Measurements from ENCODE around the gene C18orf32.
A peak's percentile ranks its signal among the peaks of the same experiment; 100 is the strongest.
"Not testable (repeated sequence)": the region's sequence is repeated elsewhere in the genome, so short reads cannot be mapped to it uniquely, and the experiment has no call there.

Gene C18orf32

GRCh38 chr18:49467599-49467998 lies 19.4 kb downstream of the C18orf32 start:
- DNase-seq (ENCODE audit: low read depth in 3 of 3): no peak

- no peak for DNase-seq (ENCODE audit: low read depth in 3 of 3)
Measured at GRCh38 chr18:49467019-49467563, 19.9 kb downstream of the C18orf32 start.

- DNase-seq (ENCODE audit: low read depth in 3 of 3): no peak
Measured at GRCh38 chr18:49464718-49465598, 22.1 kb downstream of the C18orf32 start.

DNA sequence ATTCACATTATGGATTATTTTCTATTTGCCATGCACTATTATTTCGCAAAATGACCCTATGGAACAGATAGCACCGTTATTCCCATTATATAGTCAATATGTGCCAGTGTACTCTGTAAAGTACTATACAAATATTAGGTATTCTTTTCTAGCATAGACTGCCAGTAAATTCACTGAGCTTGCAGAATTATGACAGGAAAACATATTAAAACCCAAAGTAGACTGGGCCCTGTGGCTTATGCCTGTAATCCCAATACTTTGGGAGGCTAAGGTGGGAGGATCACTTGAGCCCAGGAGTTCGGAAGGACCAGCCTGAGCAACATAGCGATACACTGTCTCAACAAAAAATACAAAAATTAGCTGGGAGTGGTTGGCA lies 25.4 kb downstream of the C18orf32 start:
- no peak for DNase-seq (ENCODE audit: low read depth in 3 of 3)

DNA sequence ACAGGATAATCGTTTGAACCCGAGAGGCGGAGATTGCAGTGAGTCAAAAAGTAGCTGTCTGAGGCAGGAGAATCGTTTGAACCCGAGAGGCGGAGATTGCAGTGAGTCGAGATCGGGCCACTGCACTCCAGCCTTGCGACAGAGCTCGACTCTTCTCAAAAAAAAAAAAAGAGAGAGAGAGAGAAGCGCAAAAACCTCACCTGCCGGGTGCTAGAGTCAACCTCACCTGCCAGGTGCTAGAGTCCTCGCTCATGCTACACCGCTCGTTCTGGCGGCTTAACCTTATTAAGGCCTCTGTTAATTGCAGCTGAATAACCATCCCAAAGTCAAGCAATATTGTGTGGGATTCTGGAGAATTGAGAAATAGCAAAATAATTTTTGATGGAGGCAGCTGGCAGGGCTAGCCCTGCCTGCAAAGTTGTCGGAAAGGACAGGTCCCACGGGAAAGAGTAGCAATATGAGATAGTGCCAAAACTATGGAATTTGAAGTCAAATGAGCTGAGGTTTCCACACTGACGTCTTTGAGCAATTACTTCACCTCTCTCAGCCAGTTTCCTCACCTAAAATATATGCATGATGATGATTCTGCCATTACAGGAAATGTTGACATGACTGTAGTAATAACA lies 25.9 kb downstream of the C18orf32 start:
- no peak for DNase-seq (ENCODE audit: low read depth in 3 of 3)

GRCh38 chr18:49459404-49460171 lies 27.4 kb downstream of the C18orf32 start:
- peak; percentile 1 to 25 (median 9) for DNase-seq (ENCODE audit: low read depth in 3 of 3)

- no peak for DNase-seq (ENCODE audit: low read depth in 3 of 3)
Measured at GRCh38 chr18:49457616-49458015, 29.4 kb downstream of the C18orf32 start.

DNA sequence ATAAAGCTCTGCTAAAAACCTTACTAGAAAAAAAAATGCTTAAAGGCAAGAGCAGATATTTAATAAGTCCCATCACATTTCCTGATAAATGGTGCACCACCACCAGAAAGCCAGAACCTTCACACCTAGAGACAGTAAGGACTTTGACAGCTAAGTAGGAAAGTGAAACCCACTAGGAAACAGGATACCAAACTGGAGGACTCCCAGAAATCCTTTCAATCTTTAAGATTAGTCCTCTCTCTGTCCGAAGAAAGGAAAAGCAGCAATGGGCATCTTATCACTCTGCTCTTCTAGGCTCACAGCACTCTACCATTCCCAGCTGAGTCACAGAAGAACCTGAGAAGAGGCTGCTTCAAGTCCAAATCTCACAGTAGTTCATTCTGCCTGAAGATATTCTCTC lies 30.2 kb downstream of the C18orf32 start:
- DNase-seq (ENCODE audit: low read depth in 3 of 3): no peak

DNA sequence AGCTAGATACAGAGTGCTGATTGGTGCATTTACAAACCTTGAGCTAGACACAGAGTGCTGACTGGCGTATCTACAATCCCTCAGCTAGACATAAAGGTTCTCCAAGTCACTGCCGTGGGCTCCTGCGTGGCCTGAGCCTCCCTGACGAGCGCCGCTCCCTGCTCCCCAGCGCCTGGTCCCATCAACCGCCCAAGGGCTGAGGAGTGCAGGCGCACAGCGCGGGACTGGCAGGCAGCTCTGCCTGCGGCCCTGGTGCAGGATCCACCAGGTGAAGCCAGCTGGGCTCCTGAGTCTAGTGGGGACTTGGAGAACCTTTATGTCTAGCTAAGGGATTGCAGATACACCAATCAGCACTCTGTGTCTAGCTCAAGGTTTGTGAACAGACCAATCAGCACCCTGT lies 34.5 kb downstream of the C18orf32 start:
- not testable (repeated sequence) for DNase-seq (ENCODE audit: low read depth in 3 of 3)

DNA sequence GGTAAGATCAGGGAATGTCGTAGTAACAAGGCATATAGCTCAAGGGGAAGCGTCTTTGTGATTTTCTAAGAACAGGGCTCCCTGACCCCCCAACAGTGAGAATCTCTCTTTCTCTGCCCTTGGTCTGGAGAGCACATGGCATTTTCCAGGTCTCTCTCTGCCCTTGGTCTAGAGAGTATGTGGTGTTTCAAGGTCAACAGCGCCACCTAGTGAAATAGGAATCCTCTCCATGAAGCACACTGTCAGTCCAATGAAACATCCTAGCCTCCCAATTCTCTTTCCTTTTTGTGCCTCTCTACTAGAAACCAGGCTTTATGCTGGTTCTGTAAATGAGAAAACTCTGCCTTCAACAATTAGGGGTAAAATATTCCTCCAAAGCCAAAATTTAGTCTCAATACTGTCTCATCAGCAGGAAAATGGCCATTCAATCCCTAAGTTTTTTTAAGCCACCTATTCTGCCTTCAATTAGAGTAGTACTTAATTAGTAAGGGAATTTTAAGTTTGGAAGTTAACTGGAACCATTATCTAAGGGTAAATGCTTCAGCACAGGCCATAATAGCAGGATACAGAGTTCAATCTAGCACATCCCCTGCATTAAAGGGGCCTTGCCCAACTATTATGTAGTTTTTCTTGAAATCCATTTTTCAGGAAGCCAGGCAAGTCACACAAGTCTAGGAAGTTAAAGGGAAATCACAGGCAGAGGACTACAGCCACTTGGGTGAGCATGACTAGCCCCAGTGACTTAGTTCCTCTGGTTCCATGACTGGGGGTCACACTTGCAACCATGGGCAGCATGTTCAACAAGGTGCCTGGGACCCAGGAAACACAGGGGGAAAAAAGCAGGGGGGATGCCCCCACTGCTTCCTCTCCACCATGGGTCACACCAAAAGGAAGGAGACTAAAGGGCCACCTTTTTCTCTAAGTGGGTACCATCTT lies 39.0 kb downstream of the C18orf32 start:
- peak in 2 of 3 donors; percentile 31 to 46 for DNase-seq (ENCODE audit: low read depth in 3 of 3)

DNA sequence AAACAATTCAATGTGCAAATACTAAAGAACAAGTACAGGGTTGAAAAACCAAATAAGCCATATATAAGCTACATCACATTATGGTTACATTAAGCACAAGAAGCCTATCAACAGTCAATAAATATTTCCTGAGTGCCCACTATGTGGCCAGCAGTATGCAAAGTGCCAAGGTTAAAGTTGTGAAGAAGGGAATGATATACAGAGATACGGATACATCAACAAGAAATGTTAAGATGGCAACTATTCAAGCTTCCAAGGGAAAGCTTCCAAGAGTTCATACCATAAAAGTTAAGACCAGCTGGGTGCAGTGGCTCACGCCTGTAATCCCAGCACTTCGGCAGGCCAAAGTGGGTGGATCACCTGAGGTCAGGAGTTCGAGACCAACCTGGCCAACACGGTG lies 40.6 kb downstream of the C18orf32 start:
- DNase-seq (ENCODE audit: low read depth in 3 of 3): no peak

DNA sequence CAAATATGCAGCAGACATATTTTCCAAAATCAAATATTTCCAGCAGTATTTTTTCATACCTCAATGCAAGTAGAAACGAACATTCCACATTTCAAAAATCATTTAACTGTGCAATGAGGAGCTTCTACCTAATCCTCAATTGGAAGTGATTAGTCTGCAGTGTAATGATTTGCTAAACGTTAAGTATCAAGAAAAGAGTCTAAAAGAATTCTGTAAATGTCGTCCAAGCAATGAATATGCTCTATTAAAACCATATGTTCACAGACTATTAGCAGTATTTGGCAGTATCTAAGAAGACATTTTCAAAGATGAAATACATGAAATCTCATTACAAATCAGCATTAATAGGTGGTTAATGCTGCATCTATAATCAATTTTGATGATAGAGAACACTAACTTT lies 42.5 kb downstream of the C18orf32 start:
- DNase-seq (ENCODE audit: low read depth in 3 of 3): no peak

DNA sequence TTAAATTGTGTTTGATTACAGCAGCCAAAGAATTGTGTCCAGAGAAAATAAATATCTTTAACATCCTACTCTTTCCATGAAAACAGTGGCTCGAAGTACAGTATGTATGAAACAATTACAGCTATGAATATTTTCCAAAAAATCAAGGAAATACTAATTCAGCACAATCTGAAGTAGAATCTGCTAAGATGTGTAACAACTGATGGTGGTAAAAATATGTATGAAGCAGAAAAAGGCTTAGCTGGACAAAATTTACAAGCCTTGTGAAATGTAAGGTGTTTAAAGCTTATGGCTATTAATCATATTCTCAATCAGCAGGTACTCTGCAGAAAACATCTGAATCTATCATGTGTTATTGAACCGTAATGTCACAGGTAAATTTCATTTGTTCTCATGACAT lies 43.2 kb downstream of the C18orf32 start:
- DNase-seq (ENCODE audit: low read depth in 3 of 3): no peak

- DNase-seq (ENCODE audit: low read depth in 3 of 3): no peak
Measured at GRCh38 chr18:49441338-49441938, 45.6 kb downstream of the C18orf32 start.

- DNase-seq (ENCODE audit: low read depth in 3 of 3): no peak
Measured at GRCh38 chr18:49435170-49435569, 51.9 kb downstream of the C18orf32 start.

DNA sequence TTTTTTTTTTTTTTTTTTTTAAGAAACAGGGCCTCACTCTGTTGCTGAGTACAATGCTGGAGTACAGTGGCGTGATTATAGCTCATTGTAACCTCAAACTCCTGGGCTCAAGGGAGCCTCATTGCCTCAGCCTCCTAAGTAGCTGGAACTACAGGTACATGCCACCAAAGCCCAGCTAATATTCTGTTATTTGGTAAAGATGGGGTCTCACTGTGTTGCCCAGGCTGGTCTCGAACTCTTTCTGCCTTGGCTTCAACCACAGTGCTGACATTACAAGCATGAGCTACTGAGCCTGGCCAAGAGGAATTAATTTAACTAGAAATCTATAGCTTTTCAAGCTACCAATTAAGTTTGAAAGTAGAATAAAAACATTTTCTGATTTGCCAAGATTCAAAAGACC lies 54.4 kb downstream of the C18orf32 start:
- no peak for DNase-seq (ENCODE audit: low read depth in 3 of 3)

DNA sequence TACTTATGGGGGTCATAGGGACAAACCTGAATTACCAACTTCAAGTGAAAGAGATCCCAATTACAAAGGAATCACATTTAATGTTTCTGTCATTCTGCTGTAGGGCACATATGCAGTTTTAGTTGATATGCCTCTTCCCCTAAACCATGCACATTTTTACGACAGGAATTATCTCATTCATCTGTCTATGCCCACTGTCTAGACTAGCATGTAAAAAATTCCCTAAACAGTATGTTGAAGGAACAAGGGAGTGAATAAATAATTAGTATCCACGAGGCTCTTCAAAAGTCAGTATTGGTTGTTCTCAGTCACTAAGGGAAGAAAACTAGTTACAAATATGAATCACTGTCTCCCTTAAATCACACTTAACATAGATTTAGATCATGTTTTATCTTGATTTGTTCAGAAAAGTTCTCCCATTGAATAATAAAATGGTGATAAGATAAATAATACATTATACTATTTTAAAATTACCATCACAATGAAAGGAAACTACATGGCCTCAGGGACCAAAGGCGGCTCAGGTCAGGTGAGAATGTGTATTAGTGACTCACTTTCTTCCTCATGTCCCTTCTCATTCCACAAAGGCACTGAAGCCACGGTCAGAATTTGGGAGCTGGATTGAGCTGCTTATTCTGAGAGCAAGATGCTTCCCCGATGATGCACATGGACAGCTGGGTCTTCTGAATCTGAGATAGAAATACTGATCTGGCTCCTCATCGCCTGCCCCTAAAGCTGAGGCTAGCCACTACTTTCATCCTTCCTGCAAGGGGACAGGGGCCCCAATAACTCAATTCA lies 55.7 kb downstream of the C18orf32 start:
- no peak for DNase-seq (ENCODE audit: low read depth in 3 of 3)
